Heart left ventricle (tissue), 16 donors: Measurements from ENCODE around the gene NFXL1. TPM values are rescaled to one million over a fixed set of nuclear protein-coding genes. Genes with fewer than 3 reads are reported as not detected.

Experiments used
- ATAC-seq, 4 donors: fragments of 200-7000 bp; cut with Tn5 transposase; one replicate each; pipeline ENCODE4 v1.9.1; 2020 to 2022; ENCODE audit warnings: moderate library complexity in 4 of 4, mild to moderate bottlenecking in 3 of 4, moderate number of reproducible peaks in 1 of 4
- DNase-seq, 5 donors: peaks; one replicate each; pipeline ENCODE4 v3.0.0-alpha.2; 2020
- H3K27ac ChIP-seq, 12 donors: fragments of 200-600 bp; sonication (generic) in 4 of 12; one replicate each; pipeline versions ENCODE4 v1.5.0 to v1.8.0; 2016 to 2022; ENCODE audit warnings: mild to moderate bottlenecking in 2 of 12
- H3K27me3 ChIP-seq, 9 donors: fragments of 200-600 bp; sonication (generic) in 2 of 9; one replicate each; pipeline versions ENCODE4 v1.5.1 to v1.8.0; 2016 to 2022; ENCODE audit warnings: mild to moderate bottlenecking in 3 of 9
- H3K36me3 ChIP-seq, 9 donors: fragments of 200-600 bp; sonication (generic) in 2 of 9; one replicate each; pipeline versions ENCODE4 v1.5.0 to v1.8.0; 2018 to 2022; ENCODE audit warnings: mild to moderate bottlenecking in 2 of 9
- H3K4me1 ChIP-seq, 12 donors: fragments of 200-600 bp; sonication (generic) in 4 of 12; one replicate each; pipeline versions ENCODE4 v1.5.0 to v1.8.0; 2016 to 2022; ENCODE audit warnings: mild to moderate bottlenecking in 3 of 12
- H3K4me3 ChIP-seq, 12 donors: fragments of 200-600 bp; sonication (generic) in 4 of 12; one replicate each; pipeline versions ENCODE4 v1.5.0 to v1.8.0; 2017 to 2022; ENCODE audit warnings: mild to moderate bottlenecking in 9 of 12, moderate library complexity in 4 of 12
- H3K9me3 ChIP-seq, 12 donors: fragments of 200-600 bp; sonication (generic) in 4 of 12; one replicate each; pipeline versions ENCODE4 v1.5.0 to v1.8.0; 2016 to 2022; ENCODE audit warnings: mild to moderate bottlenecking in 1 of 12
- CTCF ChIP-seq, 12 donors: fragments of 200-600 bp; sonication (generic) in 4 of 12; IDR thresholded peaks; one replicate each; pipeline versions ENCODE4 v1.5.0 to v1.8.0; 2018 to 2022; ENCODE audit warnings: antibody characterized with exemption in 12 of 12, mild to moderate bottlenecking in 5 of 12
- POLR2A ChIP-seq, 2 donors: fragments of 450-650 bp; IDR thresholded peaks; one replicate each; pipeline ENCODE4 v1.6.1; 2017; ENCODE audit warnings: antibody characterized with exemption in 2 of 2, mild to moderate bottlenecking in 2 of 2, moderate library complexity in 2 of 2
- WGBS, 4 donors: extraction: QIAGEN DNeasy Blood & Tissue Kit in 2 of 4; methylation state at CpG; one replicate each; pipeline versions ENCODE4 v1.1.5 to v1.1.7; 2013 to 2018; 5-methylcytosine and 5-hydroxymethylcytosine counted together
- intact Hi-C, 10 donors: fragments of 100-400 bp; cut with DNase I; formaldehyde crosslinking; loops; one replicate each; pipeline versions ENCODE4 v1.11.1 to v1.14.2; 2022
- long read RNA-seq, 3 donors: library from polyadenylated mRNA; unstranded; transcript quantifications; one replicate each; pipeline ENCODE4 v2.0.0, GENCODE V29; 2020 to 2021
- polyA plus RNA-seq, 2 donors: library from polyadenylated mRNA; stranded (reverse); fragments of 200-250 nt; gene quantifications; one replicate each; pipeline ENCODE4 v1.2.3, GENCODE V29; 2013
- total RNA-seq, 9 donors: library from RNA; depleted of rRNA in 2 of 9; stranded (reverse); fragments of >200 nt in 2 of 9; fragmentation: NEBNext Ultra II Directional in 3 of 9; extraction: Animal tissue kit (Norgen Biotek cat#: 25700) in 3 of 9; gene quantifications; one replicate each; pipeline versions ENCODE4 v1.1.0 to v1.2.4, GENCODE V29; 2016 to 2023
- donor health status: ischemic (EF 13 %, LVEDD 7.1; RV severe dilation, severe dysfunction).
- donor health status: healthy with polysubstance abuse.
- donor health status: DM: no; HTN: yes; CAD: no.
- donor health status: DM: no; HTN: no; CAD: no.
- donor health status: ischemic (EF 25% LVEDD 6.9; RV normal size, moderate dysfunction).
- donor health status: ischemic (EF 25% LVEDD 5.7; RV mildly dilated, moderate dysfunction).
- donor health status: healthy.
- donor health status: DM: yes; HTN: yes; CAD: no.
- donor health status: ischemic (EF 35%, LVEDD 5.7; RV mildly dilated, moderate dysfunction).
- donor health status: nonischemic (EF 11% LVEDD 7.7; RV severe dilation, severe dysfunction).
- donor health status: DM: yes; HTN: yes; CAD: no.
- donor health status: PGD.
- donor health status: ischemic (EF 29% LVEDD 5.4; RV normal size, mild dysfunction).
- donor health status: nonischemic (EF 23%, LVEDD 6.1; RV moderate dilation, normal function).

NFXL1 gene
- total RNA-seq (1 to 10 TPM; 4.0 to 7.3 (median 5.4) TPM), polyA plus RNA-seq (1 to 10 TPM; 2.8 to 3.0 TPM)
- long read RNA-seq, donor 1, partial matches to known transcripts = 2 of 5 reads
- long read RNA-seq, donor 1, other reads (novel, unspliced or antisense) = 1 of 5 reads
- long read RNA-seq, donor 2, partial matches to known transcripts = 8 of 12 reads
- long read RNA-seq, donor 2, other reads (novel, unspliced or antisense) = 1 of 12 reads
- long read RNA-seq, donor 3, partial matches to known transcripts = 1 of 6 reads
- long read RNA-seq, donor 3, other reads (novel, unspliced or antisense) = 1 of 6 reads

GRCh38 chr4:47914220-47914925, at the start of gene NFXL1:
TSS of gene NFXL1 (minus strand) at chr4:47914583. CDS start at chr4:47914203, 380 bp downstream.
- Histone ChIP-seq H3K27me3 (no peaks in the 10 kb centered on the region), H3K27ac (peak within 1 kb of the TSS in 11 of 12 donors; percentile 46 to 85 (median 81)), H3K36me3 (peaks cover 0 to 27% (median 14%) of the 10 kb centered on the region in 9 donors), H3K9me3 (peaks cover 0 to 9% (median 0%) of the 10 kb centered on the region in 12 donors), H3K4me3 (peak within 1 kb of the TSS; percentile 43 to 96 (median 88)), H3K4me1 (peaks cover 0 to 26% (median 12%) of the 10 kb centered on the region in 12 donors)
- DNase-seq (peak; percentile 97 to 99 (median 99)), ATAC-seq (peak; percentile 99 to 100 (median 100))
- peak in 1 of 2 donors; percentile 87 for TF ChIP-seq POLR2A (IDR thresholded peaks at IDR 0.05)
- no peak for TF ChIP-seq CTCF (IDR thresholded peaks at IDR 0.05)
- 0 to 1% (median 0%) methylated on average over 36 to 55 of the region's 55 CpGs for WGBS, 4 donors
- intact Hi-C loops = loop anchor here in 4 of 10 donors (5.0 to 10.0 kb wide), 3 partner anchors 62 to 430 kb away; partner anchors contain the start of gene ATP10D (in 3 of the 4)

GRCh38 chr4:47954677-47955076, 40.3 kb upstream of the NFXL1 start:
- Histone ChIP-seq H3K36me3 (no peaks in the 10 kb centered on the region), H3K9me3 (peaks cover 0 to 6% (median 0%) of the 10 kb centered on the region in 12 donors), H3K4me1 (no peaks in the 10 kb centered on the region), H3K27ac (no peak overlapping the region), H3K27me3 (no peaks in the 10 kb centered on the region), H3K4me3 (no peak overlapping the region)
- TF ChIP-seq POLR2A (IDR thresholded peaks at IDR 0.05) (no peak), CTCF (IDR thresholded peaks at IDR 0.05) (no peak)
- DNase-seq (no peak), ATAC-seq (no peak)
- WGBS, 4 donors = 71 to 77% (median 73%) methylated on average over 6 of the region's 6 CpGs
- intact Hi-C loops = no loop called here

GRCh38 chr4:47954245-47954644, 39.9 kb upstream of the NFXL1 start:
- ATAC-seq = no peak
- intact Hi-C loops = no loop called here
- no peak for DNase-seq
- peaks cover 0 to 6% (median 0%) of the 10 kb centered on the region in 12 donors for H3K9me3 ChIP-seq
- TF ChIP-seq CTCF (IDR thresholded peaks at IDR 0.05) (no peak), POLR2A (IDR thresholded peaks at IDR 0.05) (no peak)
- no peak overlapping the region for H3K4me3 ChIP-seq
- no peak overlapping the region for H3K27ac ChIP-seq
- H3K4me1 ChIP-seq = no peaks in the 10 kb centered on the region
- H3K27me3 ChIP-seq = no peaks in the 10 kb centered on the region
- no peaks in the 10 kb centered on the region for H3K36me3 ChIP-seq
- WGBS, 4 donors = 53 to 78% (median 60%) methylated on average over 9 to 10 of the region's 10 CpGs
